MM.1S (cell line): Measurements from ENCODE around the gene MAPRE3.

Source experiments
- DNase-seq: peaks from one replicate; pipeline ENCODE4 v3.0.0-alpha.2; 2015
- H2AFZ ChIP-seq: fragments of 300-600 bp; sonication (generic); 2 replicates; pipeline ENCODE4 v1.6.0; 2016; ENCODE audit warnings: antibody characterized with exemption, low read length
- H3F3A ChIP-seq: fragments of 300-600 bp; sonication (generic); 2 replicates; pipeline ENCODE4 v1.6.1; 2016; ENCODE audit warnings: mild to moderate bottlenecking, antibody characterized with exemption, low read length, moderate library complexity, mixed read lengths; ENCODE audit not compliant: insufficient read depth
- H3K27ac ChIP-seq: fragments of 300-600 bp; sonication (generic); 2 replicates; pipeline ENCODE4 v1.5.1; 2016; ENCODE audit warnings: mild to moderate bottlenecking, low read length
- H3K27me3 ChIP-seq: fragments of 300-600 bp; sonication (generic); replicated peaks from 2 replicates; pipeline ENCODE4 v1.6.0; 2016; ENCODE audit warnings: low read length; ENCODE audit not compliant: insufficient read depth
- H3K36me3 ChIP-seq: fragments of 300-600 bp; sonication (generic); replicated peaks from 2 replicates; pipeline ENCODE4 v1.6.1; 2016; ENCODE audit warnings: mild to moderate bottlenecking, low read length, mixed read lengths; ENCODE audit not compliant: insufficient read depth
- H3K4me1 ChIP-seq: fragments of 300-600 bp; sonication (generic); 2 replicates; pipeline ENCODE4 v1.6.1; 2016; ENCODE audit warnings: low read length, mixed read lengths
- H3K4me2 ChIP-seq: fragments of 300-600 bp; sonication (generic); 2 replicates; pipeline ENCODE4 v1.6.0; 2016; ENCODE audit warnings: low read depth, low read length
- H3K4me3 ChIP-seq: fragments of 300-600 bp; sonication (generic); 2 replicates; pipeline ENCODE4 v1.5.1; 2016; ENCODE audit warnings: low read length, mixed read lengths
- H3K79me2 ChIP-seq: fragments of 300-600 bp; sonication (generic); 2 replicates; pipeline ENCODE4 v1.6.1; 2016; ENCODE audit warnings: mixed run types, low read length, mixed read lengths
- H3K9ac ChIP-seq: fragments of 300-600 bp; sonication (generic); 2 replicates; pipeline ENCODE4 v1.6.1; 2016; ENCODE audit warnings: low read length, mixed read lengths
- H3K9me2 ChIP-seq: fragments of 300-600 bp; sonication (generic); replicated peaks from 2 replicates; pipeline ENCODE4 v1.6.1; 2016; ENCODE audit warnings: mild to moderate bottlenecking, low read length, mixed read lengths; ENCODE audit not compliant: insufficient read depth
- H3K9me3 ChIP-seq: fragments of 300-600 bp; sonication (generic); replicated peaks from 2 replicates; pipeline ENCODE4 v1.6.1; 2016; ENCODE audit warnings: mild to moderate bottlenecking, low read length, mixed read lengths; ENCODE audit not compliant: insufficient read depth
- H4K20me1 ChIP-seq: fragments of 300-600 bp; sonication (generic); 2 replicates; pipeline ENCODE4 v1.6.1; 2016; ENCODE audit warnings: mild to moderate bottlenecking, low read length, moderate library complexity, mixed read lengths; ENCODE audit not compliant: insufficient read depth
- CTCF ChIP-seq: fragments of 300-600 bp; sonication (generic); IDR thresholded peaks from 2 replicates; pipeline ENCODE4 v1.5.1; 2016; ENCODE audit warnings: antibody characterized with exemption, low read length, mixed read lengths
- EZH2 ChIP-seq: fragments of 300-600 bp; sonication (generic); optimal IDR thresholded peaks from 2 replicates; pipeline ENCODE3; 2017; ENCODE audit warnings: low read depth, mild to moderate bottlenecking, antibody characterized with exemption, low read length, mixed read lengths
- EZH2phosphoT487 ChIP-seq: fragments of 300-600 bp; sonication (generic); IDR thresholded peaks from 2 replicates; pipeline ENCODE4 v1.6.1; 2018; ENCODE audit warnings: antibody characterized with exemption, low read length

Gene MAPRE3

GRCh38 chr2:27038012-27038411, 67.6 kb downstream of the MAPRE3 start:
- H3K79me2 ChIP-seq = peaks cover 40% of the 10 kb centered on the region
- TF ChIP-seq CTCF (no peak), EZH2 (no peak), EZH2phosphoT487 (no peak)
- H3F3A ChIP-seq = no peaks in the 10 kb centered on the region
- no peaks in the 10 kb centered on the region for H3K9me3 ChIP-seq
- no peak overlapping the region for H3K9ac ChIP-seq
- H3K27me3 ChIP-seq = no peaks in the 10 kb centered on the region
- no peaks in the 10 kb centered on the region for H3K9me2 ChIP-seq
- H3K36me3 ChIP-seq = peaks cover 11% of the 10 kb centered on the region
- no peak overlapping the region for H3K4me3 ChIP-seq
- no peaks in the 10 kb centered on the region for H4K20me1 ChIP-seq
- H3K27ac ChIP-seq = no peak overlapping the region
- H3K4me1 ChIP-seq = peaks cover 5% of the 10 kb centered on the region
- DNase-seq = no peak
- H3K4me2 ChIP-seq = no peak overlapping the region
- H2AFZ ChIP-seq = no peak overlapping the region

GRCh38 chr2:27038631-27039339, 68.3 kb downstream of the MAPRE3 start:
- no peak overlapping the region for H3K27ac ChIP-seq
- DNase-seq = no peak
- no peak overlapping the region for H2AFZ ChIP-seq
- H3K9ac ChIP-seq = no peak overlapping the region
- no peak for TF ChIP-seq EZH2
- no peak for TF ChIP-seq EZH2phosphoT487
- TF ChIP-seq CTCF = no peak
- no peaks in the 10 kb centered on the region for H4K20me1 ChIP-seq
- H3K4me1 ChIP-seq = peaks cover 5% of the 10 kb centered on the region
- H3K9me3 ChIP-seq = no peaks in the 10 kb centered on the region
- peaks cover 11% of the 10 kb centered on the region for H3K36me3 ChIP-seq
- no peaks in the 10 kb centered on the region for H3K27me3 ChIP-seq
- no peak overlapping the region for H3K4me3 ChIP-seq
- H3F3A ChIP-seq = no peaks in the 10 kb centered on the region
- no peaks in the 10 kb centered on the region for H3K9me2 ChIP-seq
- H3K4me2 ChIP-seq = no peak overlapping the region
- peaks cover 32% of the 10 kb centered on the region for H3K79me2 ChIP-seq

- Histone ChIP-seq H2AFZ (no peak overlapping the region), H3K27ac (no peak overlapping the region), H4K20me1 (no peaks in the 10 kb centered on the region), H3K27me3 (no peaks in the 10 kb centered on the region), H3K36me3 (peaks cover 11% of the 10 kb centered on the region), H3K9ac (no peak overlapping the region), H3F3A (no peaks in the 10 kb centered on the region), H3K4me1 (0 out of 2 replicates have a peak, but pooled peaks cover under 1% of the 10 kb centered on the region), H3K4me2 (no peak overlapping the region), H3K79me2 (peaks cover 25% of the 10 kb centered on the region), H3K4me3 (no peak overlapping the region), H3K9me2 (no peaks in the 10 kb centered on the region), H3K9me3 (no peaks in the 10 kb centered on the region)
- no peak for DNase-seq
- no peak for TF ChIP-seq CTCF
- no peak for TF ChIP-seq EZH2phosphoT487
- no peak for TF ChIP-seq EZH2
These were observed 69.0 kb downstream of the MAPRE3 start for GRCh38 chr2:27039426-27039825.
